Measurements from ENCODE around the gene ZP1.

ZP1 gene

GRCh38 chr11:60859616-60860250 lies 7.6 kb upstream of the ZP1 start:
- no peak for DNase-seq

- DNase-seq, result no peak
Observed at GRCh38 chr11:60860943-60861342, 6.4 kb upstream of the ZP1 start.

GRCh38 chr11:60862171-60862570 lies 5.2 kb upstream of the ZP1 start:
- no peak for DNase-seq

GRCh38 chr11:60863550-60864521 lies 3.5 kb upstream of the ZP1 start:
- no peak for DNase-seq

- no peak for DNase-seq
Observed at GRCh38 chr11:60864856-60865513, 2.4 kb upstream of the ZP1 start.

- DNase-seq, result no peak
Observed at GRCh38 chr11:60867871-60868681, 734 bp downstream of the ZP1 start.

- no peak for DNase-seq
Observed at GRCh38 chr11:60868682-60869450, 1.5 kb downstream of the ZP1 start.

- DNase-seq, result no peak
Observed at GRCh38 chr11:60869451-60869825, 2.1 kb downstream of the ZP1 start.

GRCh38 chr11:60870276-60870675 lies 2.9 kb downstream of the ZP1 start:
- DNase-seq, result no peak

- DNase-seq, result no peak
Observed at GRCh38 chr11:60870733-60871377, 3.5 kb downstream of the ZP1 start.

- DNase-seq, result no peak
Observed at GRCh38 chr11:60871378-60872061, 4.2 kb downstream of the ZP1 start.

- no peak for DNase-seq
Observed at GRCh38 chr11:60872124-60872960, 5.0 kb downstream of the ZP1 start.

GRCh38 chr11:60872961-60873524 lies 5.7 kb downstream of the ZP1 start:
- no peak for DNase-seq

- DNase-seq, result no peak
Observed at GRCh38 chr11:60873533-60873932, 6.2 kb downstream of the ZP1 start.

GRCh38 chr11:60874421-60875365 lies 7.4 kb downstream of the ZP1 start:
- no peak for DNase-seq

GRCh38 chr11:60875366-60876167 lies 8.2 kb downstream of the ZP1 start:
- DNase-seq, result no peak

- no peak for DNase-seq
Observed at GRCh38 chr11:60876168-60876485, 8.8 kb downstream of the ZP1 start.

Measured in cortex of kidney (tissue), 1 donor.